ENCODE results near the gene TH.

Gene TH

DNA sequence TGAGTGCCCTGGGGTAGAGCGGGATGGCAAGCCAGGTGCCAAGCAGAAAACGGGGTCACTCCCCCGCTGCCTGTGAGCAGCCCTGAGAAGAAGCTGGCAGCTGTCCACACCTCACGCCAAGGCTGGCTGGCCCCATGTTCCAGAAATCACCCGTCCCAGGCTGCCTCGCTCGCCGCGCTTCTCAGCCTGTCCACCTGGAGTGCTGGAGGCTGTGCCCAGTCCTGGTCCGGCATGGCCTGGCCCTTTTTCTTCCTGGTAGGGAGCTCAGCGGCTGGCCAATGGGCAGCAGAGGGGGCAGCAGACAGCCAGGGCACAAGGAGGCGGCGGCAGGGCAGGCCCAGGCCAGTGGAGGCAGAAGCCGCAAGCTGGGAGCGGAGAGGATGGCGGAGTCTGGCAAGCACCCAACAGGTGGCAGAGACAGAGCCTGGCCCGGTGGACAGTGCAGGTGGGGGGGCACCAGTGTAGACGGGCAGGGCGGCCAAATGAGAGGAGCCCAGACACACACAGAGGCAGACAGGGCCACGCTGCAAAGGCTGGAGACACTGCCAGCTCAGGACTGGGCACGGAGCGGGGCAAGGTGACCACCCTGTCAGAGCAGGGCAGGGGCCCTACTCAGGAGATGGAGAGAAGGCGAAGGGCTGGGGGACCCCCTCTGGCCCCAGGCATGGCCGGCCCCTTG lies 37.2 kb upstream of the TH start:
- in situ Hi-C loops (cut with MboI; ENCODE audit: low sequenced_read_pairs): no loop called here

DNA sequence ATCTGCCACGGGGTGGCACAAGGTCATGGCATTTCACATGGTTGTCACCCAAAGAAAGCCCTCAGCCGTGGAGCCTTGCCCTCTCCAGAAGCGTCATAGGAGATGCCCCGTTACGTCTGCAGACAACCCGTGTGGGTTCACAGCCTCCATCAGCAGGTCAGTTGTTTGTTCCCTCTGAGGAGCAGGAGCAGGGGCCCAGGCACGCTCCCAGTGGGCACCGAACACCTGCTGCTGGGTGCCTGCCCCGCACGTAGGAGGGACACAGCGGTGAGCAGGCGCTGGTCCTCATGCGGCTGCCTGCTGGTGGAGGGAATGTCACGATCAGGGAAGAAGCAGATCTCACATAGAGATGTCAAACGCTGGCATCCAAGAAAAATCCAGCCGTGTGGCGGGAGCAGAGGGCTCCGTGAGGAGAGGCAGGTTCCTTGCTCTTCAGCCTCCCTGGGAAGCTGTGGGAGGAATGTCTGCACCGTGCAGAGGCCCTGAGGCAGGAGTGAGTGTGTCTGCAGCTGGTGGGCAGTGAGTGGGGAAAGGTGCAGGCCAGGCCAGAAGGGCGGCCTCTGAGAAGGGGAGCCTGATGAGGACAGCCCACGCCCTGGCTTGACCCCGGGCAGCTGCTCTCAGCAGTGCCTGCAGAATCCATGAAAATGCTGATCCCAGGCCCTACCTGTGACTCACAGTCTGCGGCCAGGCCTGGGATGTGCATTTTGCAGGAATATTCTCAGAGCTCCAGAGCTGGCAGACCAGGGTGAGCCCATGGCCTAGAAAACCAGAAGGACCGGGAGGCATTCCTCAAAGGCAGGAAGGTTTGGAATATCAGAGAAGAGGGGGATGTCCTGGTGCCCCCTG lies 36.4 kb upstream of the TH start:
- in situ Hi-C loops (cut with MboI; ENCODE audit: low sequenced_read_pairs): no loop called here

DNA sequence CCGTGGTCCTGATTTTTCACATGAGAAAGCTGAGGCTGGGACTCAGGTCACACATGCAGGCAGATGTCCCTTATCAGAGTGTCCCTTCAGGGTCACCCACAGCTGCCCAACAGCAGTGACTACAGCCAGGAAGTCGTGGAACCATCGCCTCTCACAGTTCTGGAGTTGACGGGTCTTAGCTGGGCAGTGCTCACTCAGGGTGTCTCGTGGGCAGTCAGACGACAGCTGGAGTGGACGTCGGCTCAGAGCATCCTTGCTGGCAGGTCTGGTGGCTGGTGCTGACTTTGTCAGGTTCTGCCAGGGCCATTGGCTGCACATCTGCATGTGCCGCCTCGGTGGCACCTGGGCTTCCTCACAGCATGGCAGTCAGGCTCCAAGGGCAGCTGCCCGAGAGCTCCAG lies 35.6 kb upstream of the TH start:
- in situ Hi-C loops (cut with MboI; ENCODE audit: low sequenced_read_pairs): no loop called here

DNA sequence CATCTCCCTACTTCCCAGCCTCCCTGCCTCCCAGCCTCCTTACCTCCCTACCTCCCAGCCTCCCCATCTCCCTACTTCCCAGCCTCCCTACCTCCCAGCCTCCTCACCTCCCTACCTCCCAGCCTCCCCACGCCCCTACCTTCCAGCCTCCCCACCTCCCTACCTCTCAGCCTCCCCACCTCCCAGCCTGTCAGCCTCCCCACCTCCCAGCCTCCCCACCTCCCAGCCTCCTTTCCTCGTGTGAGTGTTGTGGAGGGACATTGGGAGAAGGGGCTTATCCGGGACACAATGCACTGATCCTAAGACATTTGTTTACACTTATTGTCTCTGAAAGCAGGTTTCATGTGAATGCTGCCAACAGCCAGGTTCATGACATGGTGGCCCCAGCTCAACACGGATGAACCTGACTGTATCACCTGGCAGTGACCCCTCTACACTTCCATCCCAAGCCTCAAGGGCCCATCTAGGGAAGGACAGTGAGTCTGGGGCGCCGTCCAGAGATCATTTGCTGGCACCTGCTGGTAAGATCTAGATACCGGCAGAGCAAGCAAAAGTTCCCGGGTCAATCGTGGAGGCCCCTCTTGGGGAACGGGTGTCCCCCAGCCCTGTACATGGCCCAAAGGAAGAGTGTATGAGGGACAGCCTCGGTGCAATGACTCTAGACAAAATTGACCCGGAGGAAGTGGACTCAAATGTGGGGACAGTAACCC lies 34.5 kb upstream of the TH start:
- in situ Hi-C loops (cut with MboI; ENCODE audit: low sequenced_read_pairs): no loop called here

DNA sequence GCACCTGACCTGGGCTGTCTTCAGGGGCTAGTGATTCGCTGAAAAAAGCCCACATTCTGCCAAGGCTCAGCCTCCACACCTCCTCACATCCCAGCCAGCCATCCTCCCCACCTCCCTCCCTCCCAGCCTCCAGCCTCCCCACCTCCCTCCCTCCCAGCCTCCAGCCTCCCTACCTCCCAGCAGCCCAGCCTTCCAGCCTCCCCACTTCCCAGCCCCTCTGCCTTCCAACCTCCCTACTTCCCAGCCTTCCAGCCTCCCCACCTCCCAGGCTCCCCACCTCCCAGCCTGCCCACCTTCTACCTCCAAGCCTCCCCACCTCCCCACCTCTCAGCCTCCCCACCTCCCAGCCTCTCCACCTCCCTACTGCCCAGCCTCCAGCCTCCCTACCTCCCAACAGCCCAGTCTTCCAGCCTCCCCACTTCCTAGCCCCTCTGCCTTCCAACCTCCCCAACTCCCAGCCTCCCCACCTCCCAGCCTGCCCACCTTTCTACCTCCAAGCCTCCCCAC lies 33.7 kb upstream of the TH start:
- in situ Hi-C loops (cut with MboI; ENCODE audit: low sequenced_read_pairs): no loop called here

DNA sequence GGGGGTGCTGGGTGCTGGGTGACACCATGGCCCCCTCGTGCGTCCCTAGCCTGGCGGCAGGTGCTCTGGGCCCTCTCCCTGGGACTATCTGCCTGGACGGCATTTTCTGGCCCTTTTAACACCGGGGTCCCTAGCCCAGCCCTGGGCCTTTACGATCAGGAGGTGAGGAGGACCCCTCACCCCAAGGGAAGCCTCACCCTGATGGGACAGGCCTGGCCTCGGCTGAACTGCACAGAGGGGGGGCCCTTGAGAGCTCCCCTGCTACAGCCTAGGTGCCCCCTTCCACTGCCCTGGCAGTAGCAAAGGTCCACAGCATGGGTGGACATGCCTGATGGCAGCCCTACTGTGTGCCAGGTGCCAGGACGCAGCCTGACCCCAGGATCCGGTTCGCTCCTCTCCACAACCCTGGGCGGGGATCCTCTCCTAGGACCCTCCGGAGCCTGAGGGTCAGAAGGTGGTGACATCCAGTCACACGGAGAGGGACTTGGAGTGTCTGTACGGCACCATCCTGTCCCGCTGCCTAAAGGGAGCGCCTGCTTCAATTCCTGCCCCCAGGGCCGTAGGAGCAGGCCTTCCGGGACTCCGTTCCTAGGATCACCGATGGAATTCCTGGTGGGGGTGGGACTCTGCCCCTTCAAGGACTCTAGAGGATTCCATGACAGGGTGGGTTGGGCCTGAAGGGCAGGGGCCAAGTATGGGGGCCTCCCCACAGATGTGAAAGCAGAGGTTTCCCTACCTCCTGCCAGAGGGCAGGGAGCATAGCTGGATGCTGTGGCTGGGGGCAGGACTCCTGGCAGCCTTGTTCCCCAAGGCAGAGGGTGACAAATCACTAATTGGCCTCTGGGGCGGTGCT lies 33.0 kb upstream of the TH start:
- in situ Hi-C loops (cut with MboI; ENCODE audit: low sequenced_read_pairs): no loop called here

DNA sequence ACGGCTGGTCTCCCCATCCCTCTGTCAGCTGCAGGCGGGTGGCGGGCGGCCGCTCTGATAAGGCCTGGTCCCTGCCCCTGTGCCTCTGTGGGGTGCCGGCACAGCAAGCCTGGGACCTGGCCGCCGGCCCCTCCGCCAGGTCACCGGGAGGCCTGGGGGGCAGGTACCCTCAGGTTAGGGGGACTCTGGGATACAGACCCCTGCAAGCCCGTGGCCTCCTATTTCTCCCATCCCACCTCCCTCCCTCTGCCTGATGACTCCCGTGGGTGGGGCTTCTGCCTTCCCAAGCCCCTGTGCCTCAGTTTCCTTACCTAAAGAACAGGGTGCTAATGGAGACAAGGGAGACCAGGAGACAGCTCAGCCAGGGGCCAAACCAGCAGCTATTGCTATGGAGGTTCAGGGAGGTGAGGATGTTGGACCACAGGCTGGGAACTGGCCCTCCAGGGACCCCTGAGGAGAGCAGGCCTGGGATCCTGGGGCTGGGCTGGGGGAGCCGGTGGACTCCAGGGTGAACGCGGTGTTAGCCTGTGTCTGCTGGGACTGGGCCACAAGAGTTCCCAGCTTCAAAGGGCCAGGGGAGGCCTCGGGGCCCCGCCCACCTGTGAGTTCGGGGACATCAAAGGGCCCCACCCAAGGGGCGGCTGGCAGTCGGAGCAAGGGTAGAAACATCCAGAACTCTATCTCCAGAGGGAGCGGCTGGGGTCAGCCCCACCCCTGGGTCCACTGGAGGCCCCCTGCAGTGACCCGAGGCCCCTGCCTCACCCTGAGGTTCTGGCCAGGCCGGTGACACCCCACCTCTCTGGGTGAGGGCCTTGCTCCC lies 32.0 kb upstream of the TH start:
- in situ Hi-C loops (cut with MboI; ENCODE audit: low sequenced_read_pairs): no loop called here

DNA sequence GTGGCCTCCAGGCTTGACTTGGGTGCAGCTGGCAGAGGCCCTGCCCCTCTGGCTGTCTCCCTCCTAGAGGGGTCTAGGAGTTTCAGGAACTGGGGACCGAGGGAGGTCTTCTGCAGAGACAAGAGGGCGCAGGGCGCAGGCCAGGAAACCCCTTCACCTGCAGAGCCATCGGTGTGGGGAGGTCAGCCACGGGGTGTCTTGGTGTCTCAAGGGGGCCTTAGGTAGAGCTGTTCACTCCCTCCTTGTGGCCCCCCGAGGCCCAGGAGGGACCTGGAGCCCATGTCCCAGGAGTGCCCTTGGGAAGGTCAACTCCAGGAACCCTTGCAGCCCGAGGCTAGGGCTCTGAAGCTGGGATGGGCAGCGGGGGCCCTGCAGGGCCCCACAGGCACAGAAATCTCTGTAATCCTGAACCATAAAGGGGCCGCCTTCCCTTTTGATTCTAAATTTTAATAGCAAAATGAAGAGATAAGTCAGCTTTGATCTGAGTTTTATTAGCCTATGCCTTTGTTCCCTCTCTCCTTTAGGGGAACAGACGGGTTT lies 31.4 kb upstream of the TH start:
- in situ Hi-C loops (cut with MboI; ENCODE audit: low sequenced_read_pairs): no loop called here

DNA sequence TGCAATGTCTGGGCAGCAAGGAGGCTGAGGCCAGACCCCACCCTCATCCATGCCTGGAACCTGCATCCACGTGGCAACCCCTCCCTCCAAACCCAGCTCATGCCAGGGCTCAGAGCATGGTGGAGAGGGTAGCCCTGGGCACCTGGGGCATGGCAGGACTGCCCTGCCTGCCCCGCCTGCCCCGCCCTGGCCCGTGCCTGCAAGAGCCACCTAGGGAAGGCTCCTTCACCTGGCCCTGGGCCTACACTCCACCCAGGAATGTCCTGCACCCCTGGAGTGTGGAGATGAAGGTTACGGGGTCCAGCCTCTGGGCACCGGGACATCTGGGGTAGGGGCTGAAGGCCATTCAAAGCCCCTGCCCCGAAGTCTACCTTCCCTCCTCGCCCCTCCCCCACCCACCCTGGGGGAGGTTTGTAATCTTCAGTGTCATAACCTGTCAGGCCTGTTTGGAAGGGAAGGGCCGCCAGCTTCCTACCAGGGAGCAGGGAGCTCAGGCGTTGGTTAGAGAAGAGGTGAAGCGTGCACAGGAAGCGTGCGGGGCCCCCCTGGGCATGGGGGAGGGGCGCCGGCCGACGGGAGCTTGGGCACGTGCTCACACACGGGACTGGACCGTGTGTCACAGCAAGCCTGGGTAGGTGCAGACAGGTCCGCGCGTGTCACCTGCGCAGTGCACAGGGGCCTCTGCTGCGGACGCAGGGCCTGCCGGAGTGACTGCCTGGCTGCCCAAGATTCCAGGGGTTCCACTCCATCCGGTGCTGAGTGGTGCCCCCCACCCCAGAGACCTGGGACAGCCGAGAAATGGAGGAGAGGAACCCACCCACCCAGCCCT lies 30.7 kb upstream of the TH start:
- in situ Hi-C loops (cut with MboI; ENCODE audit: low sequenced_read_pairs): no loop called here

DNA sequence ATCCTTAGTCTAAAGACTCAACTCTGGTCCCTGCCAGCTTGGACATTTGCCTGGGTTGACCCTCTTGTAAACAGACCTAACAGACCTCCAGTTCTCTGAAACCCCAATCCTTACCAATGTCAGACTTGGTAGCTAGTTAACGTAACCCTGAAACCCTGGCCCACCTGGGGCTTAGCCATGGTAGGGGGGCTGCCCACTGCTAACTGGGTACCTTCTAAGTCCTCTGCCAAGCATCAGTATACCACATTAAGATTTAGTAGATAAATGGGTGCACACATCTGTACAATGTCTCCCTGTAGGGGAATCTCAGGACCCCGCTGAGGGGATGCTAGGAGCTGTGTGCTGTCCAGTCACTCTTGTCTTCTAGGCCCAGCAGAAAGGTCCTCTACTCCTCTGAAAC lies 29.9 kb upstream of the TH start:
- in situ Hi-C loops (cut with MboI; ENCODE audit: low sequenced_read_pairs): no loop called here

DNA sequence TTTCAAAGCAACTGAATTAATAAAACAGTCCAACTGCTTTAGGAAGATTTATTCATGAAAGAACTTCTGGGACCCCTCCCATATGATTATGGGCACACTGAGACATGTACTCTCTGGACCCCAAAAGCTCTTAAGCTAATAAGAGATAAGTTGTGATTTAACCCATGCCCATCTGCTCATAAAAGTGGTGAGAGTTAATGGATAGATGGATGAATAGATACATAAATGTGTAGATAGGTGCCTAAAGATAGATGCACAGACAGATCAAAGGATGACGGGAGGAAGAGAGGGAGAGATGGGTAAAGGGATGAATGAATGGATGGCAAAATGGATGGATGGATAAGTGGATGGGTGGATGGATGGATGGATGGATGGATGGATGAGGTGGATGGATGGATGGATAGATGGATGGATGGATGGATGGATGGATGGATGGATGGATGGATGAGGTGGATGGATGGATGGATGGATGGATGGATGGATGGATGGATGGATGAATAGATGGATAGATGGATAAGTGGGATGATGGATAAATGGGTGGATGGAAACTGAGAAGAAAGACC lies 29.4 kb upstream of the TH start:
- in situ Hi-C loops (cut with MboI; ENCODE audit: low sequenced_read_pairs): no loop called here

DNA sequence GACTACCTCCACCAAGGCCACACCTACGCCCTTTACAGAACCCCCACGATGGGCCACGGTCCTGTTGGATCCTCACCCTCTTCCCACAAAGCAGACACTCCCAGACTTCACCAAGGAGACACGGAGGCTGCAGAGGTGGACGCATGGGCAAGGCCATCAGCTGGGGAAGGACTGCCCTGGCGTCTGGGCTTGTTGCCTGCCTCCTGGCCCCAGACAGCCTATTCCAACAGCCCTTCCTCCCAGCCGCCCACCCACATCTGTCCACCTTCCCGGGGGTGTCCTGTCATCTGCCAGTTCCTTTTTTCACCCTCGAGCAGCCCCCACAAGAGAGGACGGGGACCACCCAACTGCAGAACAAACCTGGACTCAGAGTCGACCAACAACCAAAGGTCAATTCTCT lies 28.9 kb upstream of the TH start:
- in situ Hi-C loops (cut with MboI; ENCODE audit: low sequenced_read_pairs): no loop called here

DNA sequence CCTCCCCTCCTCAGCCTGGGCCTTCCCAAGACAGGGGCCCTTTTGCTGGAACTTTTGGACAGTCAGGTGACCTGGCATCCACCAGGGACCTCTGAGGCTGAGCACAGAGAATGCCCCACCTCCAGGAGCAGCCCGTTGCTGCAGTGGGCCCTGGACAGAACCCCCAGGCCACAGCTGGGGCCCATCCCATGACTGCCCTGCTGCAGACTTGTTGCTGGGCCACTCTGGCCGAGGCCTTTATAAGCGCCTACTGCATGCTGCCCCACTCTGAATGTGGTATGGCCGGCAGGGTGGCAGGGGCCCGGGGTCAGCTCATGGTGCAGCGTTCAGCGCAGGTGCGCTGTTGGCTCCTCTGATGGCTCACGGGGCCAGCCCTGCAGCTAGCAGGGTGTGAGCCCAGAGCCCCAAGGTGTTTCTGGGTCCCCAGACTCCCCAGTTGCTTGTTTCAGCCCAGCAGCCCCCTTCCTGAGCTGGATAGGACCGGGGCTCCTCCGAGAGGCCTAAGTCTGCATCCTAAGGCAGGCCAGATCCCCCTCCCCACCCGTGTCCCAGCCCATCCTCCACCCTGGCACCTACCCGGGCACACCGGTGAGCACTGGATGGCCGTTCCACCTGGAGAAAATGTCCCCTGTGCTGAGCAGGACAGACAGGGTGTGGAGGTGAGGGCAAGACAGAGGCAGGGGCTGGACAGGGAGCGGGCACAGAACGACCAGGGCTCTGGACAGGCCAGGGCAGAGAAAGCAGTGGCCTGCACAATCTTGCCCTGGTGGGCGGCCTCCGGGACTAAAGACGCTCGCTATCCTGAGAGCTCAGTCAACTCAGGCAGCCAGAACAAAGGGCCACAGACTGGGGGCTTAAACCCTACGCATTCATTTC lies 28.1 kb upstream of the TH start:
- in situ Hi-C loops (cut with MboI; ENCODE audit: low sequenced_read_pairs): loop anchor here (25.0 kb wide), 1 partner anchor 213 kb away; the partner anchor contains the start of gene TSSC4

DNA sequence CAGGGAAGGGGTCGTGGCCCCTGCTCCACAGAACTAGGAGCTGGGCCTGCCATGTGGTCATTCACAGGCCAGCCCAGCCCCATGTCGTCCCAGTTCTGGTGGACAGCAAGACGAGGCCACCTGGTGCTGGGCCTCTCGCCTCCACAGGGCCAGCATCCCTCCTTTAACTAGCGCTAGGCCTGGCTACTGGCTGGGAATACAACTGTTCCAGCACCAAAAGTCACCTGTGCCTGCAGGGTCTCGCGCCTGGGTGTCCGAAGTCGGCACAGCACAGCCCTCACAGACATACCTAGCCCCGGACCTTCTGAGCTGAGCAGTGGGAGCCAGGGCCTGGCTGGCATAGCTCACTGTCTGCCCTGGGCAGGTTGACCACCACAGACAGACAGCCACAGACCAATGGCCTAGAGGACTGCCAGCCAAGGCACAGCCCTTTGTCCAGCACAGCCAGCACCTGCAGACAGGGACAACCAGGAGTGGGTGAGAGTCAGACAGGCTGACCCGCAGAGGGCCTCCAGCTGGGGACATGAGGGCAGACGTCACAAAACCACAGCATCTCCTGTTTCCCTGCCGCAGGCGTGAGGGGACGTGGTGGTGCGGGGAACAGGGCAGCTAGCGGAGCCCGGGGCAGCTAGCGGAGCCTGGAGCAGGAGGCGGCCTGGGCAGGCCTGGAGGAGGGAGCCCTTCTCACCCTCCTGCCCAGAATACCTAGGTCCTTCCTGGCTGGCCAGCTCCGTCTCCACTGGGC lies 27.2 kb upstream of the TH start:
- in situ Hi-C loops (cut with MboI; ENCODE audit: low sequenced_read_pairs): loop anchor here (25.0 kb wide), 1 partner anchor 214 kb away; the partner anchor contains the start of gene TSSC4

DNA sequence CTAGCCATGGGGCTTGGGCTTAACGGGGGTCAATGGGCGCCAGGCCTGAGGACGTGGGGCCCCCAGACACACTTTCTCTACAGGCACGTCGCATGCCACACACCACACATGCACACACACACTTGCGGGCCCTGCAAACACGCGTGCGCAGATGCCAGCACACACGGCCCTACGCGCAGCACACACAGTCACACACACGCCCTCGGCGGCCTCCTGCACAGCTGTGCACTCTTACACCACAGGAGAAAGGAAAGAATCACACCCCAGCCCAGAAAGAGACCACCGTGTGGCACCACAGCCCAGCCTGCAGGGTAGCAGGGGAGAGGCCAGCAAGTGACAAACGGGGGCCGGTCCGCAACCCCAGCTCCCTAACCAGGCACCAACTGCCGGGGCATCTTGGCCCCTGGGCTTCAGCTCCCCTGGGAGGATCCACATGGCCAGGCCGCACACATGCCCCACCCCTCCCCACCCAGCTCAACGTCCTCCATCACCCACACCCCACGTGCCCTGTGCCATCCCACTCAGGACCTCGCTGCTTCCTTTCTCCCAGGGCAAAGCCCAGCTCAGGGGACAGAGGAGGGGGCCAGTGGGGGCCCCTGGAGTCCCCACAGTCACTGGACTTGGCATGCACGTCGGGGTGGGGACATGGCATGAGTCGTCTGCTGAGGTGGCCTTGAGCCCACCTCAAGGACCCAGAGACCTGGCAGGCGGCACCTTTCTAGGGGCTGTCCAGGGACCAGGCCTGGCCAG lies 26.3 kb upstream of the TH start:
- in situ Hi-C loops (cut with MboI; ENCODE audit: low sequenced_read_pairs): loop anchor here (25.0 kb wide), 1 partner anchor 214 kb away; the partner anchor contains the start of gene TSSC4

All from HL-60/S4 treated with phorbol 12-myristate 13-acetate at 8.2 ng/mL for 4 days and 3 days (cell line).